NCI-H1436 (cell line): ENCODE measurements around the gene KIAA1217.

Source experiments
- DNase-seq: peaks from one replicate; lab custom pipeline; 2025; lab: John Stamatoyannopoulos, UW

KIAA1217 gene

DNA sequence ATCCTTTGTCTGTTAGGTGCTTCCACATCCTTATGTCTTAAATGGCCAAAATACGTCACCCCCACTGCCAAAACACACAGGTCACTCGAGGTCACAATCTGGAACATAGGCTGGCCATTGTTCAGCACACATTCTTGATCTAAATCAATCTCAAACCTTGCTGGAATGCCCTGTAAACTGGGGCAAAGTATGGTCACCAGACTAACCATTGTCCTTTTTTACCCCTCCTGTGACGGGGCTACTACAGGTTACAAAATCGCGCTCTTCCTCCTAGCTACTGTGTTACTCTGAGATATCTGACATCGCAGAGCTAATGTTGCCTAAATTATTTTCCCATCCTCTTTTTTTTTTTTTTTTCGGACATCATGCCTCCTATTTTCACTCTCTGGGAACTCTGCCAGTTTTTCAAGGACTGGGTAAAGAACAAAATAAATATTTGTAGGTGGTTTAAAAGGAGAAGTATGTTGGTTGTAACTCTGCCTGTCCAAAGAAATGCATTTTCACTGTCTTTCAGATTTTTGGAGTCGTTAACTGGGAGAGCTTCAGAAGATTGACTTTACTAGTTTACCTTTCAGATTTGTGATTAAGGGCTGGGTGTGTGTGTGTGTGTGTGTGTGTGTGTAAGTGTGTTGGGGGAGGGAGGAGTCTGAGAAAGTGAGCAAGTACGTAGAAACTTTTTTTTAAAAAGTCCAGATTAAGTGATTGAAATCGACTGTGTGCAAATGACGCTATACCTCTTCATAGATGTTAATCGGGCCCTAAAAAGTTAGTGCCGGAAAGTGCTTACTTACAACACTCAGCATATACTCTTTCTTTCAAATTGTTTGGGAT, 942 bp upstream of the KIAA1217 start:
- no peak for DNase-seq

DNA sequence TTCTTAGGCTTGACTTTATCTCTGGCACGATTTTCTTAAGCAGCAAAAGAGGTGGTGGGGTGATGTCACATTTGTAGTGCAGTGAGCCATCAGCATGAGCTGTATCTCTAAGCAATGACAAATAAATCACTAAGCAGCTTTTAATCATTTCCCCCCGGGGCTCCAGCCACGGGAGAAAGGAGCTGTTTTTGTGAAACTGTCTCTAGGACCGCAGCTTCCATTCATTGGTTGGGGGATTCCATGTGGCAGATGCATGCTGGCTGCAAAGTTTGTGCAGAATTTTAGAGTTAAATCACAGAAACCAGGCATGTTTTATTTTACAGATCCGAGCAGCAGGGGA, 464 bp downstream of the KIAA1217 start:
- no peak for DNase-seq

DNA sequence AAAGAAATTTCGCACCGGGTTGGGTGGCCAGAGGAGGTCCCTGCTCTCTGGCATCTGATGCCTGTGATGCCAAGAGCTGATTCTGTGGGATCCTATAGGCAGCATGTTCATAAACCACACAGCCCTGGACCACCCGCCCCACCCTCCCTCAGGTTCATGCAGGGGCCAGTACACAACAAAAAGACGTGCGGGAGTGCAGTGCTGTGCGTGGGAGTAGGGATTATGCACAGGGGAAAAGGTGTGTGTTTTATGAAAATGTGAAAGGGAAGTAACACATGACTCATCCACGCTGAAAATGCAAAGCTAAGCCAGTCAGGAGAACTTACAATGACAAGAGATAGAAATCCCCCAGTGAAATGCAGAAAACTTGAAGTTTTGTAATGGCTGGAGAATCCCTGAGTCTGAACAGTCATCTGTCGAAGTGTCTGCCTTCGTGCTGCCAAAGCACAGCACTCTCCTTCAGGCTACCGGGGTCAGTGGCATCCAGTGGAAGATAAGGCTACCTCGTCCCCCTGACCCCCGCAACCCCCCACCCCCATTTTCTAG, 1.1 kb downstream of the KIAA1217 start:
- no peak for DNase-seq

DNA sequence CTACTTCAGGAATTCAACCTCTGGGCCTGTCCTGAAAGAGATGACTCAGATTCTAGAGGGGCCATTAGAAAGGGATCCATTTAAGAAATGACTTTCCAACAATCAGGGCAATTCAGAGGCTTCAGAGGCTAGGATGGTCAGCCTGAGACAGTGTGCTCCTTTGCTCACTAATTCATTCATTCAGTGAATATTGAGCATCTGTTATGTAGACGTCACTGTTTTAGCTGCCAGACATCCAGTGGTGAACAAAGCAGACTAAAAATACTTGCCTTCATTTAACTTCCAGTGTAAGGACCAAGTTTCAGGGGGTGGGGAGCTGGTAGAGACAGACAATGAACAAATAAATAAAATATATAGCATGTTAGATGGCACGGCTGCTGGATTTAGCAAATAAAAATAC, 1.6 kb downstream of the KIAA1217 start:
- DNase-seq = no peak

DNA sequence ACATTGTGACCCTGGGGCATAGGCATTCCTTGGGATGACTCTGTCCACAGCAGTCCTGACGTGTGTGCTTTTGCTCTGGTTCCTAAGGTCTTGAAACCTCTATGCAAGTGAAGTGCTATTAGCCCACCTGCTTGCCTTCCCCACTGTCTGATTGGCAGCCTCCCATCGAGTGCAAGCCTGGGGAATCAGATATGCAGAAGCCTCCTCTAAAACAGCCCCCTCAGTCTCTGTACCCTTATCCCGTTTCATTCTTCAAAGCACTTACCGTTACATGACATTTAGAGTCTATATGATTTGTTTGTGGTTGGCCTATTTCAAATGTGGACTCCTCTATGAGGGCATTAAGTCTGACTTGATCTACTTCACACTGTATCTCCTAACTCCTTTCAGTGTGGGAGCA, 4.3 kb downstream of the KIAA1217 start:
- no peak for DNase-seq

DNA sequence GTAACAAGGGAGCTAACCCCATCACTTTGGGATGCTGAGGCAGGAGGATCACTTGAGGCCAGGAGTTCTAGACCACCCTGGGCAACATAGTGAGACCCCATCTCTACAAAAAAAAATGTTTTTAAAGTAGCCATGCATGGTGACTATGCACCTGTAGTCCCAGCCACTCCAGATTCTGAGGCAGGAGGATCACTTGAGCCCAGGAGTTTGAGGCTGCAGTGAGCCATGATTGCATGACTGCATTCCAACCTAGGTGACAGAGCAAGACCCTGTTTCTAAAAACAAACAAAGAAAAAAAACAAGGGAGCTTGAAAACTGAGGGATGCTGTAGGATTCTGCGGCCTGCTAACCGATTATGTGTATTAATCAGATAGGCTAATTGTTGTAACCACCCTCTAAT, 4.9 kb downstream of the KIAA1217 start:
- DNase-seq = no peak

DNA sequence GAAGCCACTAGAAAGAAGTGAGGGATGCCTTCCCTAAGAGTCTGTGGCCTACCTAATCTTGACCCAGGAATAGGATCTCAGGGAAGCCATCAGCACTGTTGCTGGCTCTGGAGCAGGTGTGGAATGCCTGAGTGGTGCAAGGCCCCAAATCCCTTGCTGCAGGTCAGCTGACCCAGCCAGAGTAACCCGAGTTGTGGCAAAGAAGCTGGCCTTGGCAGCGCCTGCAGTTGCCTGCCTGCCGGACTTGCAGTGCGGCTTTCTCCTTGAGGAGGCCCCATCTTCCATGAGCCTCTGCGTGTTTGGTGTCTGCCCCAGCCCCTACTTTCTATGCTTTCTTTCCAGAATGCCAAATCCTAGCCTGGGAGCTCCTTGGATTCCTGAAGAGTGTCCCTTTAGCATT, 5.8 kb downstream of the KIAA1217 start:
- DNase-seq = no peak

DNA sequence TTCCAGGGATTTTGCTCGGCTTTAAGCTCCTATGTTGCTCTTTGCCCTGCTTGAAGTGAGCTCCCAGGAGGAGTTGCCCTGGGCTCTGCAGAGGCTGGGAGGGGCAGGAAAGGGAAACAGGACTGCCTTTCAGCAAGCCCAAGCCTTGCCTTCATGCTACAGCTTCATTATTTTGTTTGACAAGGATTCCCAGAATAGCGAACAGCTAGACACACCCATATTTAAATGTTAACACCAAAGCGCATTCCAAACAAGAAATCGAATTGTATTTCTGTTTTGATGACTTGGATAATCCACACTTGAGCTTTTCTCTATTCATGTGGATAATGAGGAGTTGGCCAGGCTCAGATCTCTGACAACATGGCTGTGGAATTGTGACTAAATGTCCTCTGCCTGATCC, 6.3 kb downstream of the KIAA1217 start:
- DNase-seq = no peak

DNA sequence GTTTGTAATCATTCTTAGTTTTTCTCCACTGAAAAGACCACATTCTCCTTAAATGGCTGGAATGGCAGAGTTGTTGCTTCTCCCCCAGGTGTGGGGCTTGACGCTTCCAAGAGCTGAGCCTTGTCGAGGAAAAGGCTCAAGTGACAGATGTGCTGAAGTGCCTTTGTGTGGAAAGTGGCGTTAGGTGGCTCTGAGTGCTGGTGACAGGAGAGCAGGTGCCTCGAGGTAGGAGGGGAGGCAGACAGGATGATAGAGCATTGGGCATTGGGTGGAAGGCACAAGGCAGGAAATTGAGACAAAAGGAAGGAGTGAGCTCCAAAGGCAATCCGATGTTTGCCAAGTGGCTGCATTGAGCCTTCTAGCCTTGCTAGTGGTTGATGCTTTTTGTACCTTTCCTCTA, 6.7 kb downstream of the KIAA1217 start:
- no peak for DNase-seq

DNA sequence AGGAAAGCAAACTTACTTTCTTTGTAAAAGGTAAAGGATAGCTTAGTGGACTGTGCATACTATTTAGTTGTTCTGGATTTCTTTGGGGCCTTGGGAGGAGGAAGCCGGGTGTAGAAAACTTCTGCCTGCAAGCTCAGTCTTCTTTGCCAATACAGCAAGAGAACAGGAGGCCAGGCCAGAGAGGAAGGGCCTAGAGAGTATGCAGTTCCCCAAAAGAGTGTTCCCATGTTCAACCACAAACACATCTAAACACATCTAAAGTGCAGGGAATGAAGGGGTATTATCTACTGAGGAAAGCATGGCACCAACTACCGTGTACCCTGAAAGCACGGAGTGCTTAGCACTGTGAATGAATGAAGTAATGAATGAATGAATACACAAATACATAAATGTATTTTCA, 11.0 kb downstream of the KIAA1217 start:
- no peak for DNase-seq

DNA sequence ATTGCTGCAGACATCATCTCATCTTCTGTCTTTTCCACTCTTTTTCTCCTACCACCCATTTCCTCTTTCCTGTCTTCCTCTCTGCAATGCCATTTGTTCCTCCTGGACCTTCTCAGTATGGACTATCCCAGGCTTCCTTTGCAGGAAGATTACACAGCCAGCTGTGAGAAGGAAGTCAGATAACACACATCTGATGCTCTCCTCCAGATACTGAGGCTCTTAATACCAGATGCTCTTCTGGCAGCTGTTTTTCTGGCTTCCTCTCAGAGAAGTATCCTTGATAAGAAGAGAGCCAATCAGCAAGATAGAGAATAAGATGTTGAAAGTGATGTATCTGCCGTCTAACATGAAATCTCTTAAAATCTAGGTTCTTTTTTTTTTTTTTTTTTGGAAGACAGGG, 14.4 kb downstream of the KIAA1217 start:
- no peak for DNase-seq

DNA sequence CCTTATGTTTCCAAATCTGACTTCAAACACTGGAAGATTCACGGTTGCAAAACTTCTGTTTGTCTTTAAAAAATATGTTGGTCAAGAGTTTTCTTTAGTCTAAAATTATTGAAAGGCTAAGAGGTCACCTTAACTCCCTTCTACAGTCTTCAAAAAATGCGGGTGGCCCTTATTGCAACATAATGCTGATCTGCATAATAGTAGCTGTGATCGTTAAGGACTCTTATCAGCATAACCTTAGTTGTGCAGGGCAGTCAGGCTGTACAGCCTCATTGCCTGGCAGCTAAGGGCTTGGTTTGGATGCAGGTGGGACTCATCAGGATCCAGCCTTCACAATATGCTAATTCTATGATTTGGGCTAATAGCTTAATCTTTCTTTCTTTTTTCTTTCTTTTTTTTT, 15.0 kb downstream of the KIAA1217 start:
- no peak for DNase-seq

DNA sequence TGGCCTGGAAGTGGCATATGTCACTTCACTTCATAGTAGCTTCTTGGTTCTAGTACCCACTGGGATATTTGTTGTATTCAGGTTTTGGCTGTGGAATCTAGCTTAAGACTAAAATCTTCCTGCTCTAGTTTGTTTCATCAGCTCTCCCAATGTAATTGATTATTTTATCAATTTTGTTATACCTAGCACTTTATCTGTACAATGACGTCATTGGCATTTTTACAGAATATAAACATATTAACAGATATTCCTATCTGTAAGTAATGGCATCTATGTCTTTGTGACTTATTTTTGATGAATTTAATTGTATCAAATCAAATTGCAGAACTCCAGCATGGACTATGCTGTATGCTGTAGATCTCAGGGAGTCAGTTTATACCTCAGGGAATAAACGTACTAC, 19.7 kb downstream of the KIAA1217 start:
- DNase-seq = no peak

DNA sequence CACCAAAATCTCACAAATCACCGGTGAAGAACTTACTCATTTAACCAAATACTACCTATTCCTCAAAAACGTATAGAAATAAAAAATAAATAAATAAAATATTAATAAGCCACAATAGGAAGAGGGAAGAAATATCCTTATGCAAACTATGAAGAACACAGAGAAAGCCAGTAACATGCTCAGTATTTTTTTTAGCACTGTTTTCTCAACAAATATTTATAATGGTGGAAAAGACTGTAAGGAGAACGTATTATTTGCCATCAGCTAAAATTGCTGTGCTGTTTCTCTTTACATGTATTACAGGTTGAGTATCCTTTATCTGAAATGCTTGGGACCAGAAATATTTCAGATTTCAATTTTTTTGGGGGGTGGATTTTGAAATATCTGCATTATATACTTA, 21.0 kb downstream of the KIAA1217 start:
- DNase-seq = no peak

DNA sequence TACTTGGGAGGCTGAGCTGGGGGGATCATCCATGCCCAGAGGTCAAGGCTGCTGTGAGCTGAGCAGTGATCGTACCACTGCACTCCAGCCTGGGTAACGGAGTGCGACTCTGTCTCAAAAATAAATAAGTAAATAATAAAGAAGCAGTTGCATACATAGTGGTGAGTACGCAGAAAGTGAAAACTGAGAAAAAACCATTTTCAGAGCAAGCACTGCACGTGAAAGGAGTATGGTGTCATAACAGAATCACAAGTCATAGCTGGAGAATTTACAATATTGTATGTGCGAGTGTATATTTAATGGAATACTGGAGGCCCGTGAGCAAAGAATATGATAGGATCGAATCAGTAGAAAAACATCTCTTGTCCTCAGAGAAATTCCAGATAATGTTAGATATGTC, 22.3 kb downstream of the KIAA1217 start:
- no peak for DNase-seq

DNA sequence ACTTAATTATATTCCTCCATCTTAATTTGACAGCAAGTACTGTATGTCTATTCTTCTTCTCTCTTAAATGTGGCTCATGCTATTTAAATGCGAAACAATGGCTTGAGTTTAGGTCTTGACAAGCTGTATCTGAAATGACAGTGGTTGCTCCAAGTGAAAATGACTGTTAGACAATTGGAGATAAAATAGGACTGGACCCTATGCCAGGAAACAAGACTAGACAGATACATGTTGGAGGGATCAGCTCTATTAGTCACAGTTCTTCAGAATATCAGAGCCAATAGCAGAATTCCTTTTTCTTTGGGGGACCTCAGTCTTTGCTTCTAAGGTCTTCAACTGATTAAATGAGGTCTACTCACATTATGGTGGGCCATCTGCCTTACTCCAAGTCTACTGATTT, 25.8 kb downstream of the KIAA1217 start:
- no peak for DNase-seq

DNA sequence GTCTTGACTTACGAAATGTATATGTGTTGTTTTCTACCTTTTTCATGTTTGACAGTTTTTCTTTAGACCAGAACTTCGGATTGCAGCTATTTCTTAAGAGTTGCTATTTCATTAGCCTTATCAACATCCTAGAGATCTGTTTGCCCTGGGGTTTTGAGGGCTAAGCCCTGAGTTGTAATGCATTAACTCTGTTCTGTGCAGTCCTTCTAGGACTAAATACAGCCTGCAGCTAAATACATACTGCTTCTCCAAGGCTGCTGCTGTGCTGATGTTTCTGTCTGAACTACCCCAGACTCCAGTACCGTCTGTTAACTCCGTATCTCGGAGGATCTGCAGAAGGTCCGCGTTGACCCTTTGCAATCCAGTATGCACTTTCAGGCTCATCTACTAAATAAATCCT, 26.5 kb downstream of the KIAA1217 start:
- no peak for DNase-seq

DNA sequence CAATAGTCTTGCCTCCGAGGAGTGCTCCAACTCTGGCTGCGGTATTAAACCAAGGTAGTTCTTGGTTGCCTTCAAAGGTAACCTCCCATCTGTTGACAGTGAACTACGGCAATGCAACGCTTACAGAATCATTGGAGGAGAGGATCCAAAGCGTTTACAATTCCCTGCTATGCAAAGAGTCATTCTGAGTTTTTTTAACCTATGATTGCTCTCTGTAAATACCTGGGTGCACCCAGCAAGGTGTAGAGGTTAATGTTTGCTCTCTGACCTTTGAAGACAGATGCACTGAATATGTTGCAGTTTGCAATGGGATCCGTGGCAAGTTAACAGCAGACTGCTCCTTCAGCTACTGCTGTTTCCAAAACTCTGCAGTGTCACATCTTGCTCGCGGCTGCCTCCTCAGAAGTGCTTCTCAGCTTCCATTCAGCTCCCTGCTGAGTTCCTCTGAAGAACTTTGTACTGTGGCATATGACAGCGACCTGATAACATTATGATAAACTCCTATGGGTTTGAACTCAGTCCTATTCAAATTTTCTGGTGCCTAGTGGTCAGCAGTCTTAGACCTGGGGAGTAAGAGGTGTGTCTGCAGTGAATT, 29.0 kb downstream of the KIAA1217 start:
- DNase-seq = no peak

DNA sequence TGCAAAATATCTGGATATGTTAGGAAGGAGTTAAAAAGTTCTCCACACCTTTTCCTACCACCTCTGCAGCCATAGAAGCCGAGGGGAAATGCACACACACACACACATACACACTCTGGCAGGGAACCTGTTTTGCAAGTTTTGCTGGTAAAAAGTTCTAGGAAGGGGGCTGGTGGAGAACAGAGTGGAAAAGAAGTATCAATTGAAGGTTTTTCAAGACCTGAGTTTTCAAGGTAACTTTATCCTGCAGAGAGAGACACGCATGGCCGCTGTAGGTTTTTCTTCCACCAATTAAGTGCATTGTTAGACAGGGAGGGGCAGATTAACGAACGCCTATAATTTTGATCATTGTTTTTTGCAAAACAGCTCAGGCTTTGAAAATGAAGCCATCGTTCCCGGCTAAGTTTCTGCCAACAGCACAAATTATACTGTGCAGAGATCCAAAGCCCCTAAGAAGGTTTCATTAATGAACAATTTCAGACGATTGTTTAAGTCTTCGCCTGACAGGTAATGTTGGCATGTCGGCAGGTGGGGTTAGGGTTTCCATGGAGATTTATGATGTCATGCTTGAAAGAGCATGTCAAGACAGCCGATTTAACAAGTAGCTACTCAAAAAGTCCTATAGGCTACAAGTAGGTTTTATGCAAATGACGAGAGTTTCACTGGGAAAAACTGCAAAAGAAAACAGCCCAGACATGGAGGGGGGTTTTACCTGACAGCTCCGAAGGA, 29.7 kb downstream of the KIAA1217 start:
- no peak for DNase-seq

DNA sequence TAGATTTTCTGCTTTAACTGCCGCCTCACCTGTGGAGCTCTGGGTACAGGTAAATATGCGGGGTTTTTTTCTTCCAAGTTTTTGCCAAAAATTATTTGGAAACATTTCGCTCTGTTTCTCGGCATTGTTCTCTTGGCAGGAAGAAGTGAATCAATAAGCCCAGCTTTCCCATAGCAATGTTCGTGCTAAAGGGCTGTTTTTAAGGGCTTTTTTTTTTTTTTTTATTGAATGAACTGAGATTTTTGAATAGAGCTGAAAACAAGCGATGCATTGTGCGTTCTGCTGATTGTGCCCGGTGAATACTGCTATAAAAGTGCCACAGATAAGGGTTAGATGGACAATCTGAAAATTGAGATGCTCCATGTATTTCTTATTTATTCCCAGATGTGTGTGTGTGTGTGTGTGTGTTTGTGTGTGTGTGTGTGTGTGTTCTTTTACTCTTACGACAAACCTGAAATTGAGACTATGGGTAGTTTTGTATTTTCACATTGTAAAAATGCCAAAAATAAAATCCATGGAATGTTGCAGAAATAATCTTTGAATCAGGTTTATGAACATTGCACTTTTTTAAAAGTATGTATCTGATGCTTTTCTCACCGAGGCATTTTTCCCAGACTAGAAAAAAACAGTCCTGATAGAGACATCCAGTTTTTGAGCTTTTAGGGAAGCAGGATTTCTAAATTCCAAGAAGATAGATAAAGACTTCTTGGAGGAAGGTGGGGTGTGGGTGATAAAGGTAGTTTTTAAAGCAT, 30.5 kb downstream of the KIAA1217 start:
- no peak for DNase-seq

DNA sequence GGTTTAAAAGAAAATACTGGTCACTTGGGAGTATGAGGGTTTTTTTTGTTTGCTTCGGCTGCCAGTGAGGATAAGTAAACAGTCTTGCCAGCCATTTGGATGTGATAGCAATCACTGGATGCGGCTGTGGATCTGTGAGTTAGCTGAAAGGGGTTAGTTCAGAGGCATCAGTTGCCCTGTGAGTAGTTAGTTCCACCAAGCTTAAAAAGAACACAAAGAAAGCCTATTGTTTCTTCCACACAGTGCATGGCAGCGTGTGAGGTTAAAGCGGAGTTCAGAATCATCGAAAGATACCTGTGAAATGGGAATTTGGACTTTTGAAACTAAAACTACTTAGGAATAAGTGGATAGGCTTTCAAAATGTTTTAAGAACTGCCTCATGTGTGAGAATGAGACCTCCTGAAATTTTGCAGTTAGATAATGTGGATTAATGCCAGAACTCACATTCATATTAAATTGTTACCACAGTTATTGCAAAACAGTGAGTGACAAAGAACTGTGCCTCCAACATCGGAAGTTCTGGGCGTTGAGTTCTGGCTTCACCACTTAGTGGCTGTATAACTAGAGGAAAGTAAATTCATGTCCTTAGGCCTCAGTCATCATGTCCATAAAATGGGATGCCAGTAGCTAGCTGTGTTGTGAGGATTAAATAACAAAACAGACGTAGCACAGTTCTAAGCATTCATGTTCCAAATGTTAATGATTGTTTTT, 31.3 kb downstream of the KIAA1217 start:
- no peak for DNase-seq

DNA sequence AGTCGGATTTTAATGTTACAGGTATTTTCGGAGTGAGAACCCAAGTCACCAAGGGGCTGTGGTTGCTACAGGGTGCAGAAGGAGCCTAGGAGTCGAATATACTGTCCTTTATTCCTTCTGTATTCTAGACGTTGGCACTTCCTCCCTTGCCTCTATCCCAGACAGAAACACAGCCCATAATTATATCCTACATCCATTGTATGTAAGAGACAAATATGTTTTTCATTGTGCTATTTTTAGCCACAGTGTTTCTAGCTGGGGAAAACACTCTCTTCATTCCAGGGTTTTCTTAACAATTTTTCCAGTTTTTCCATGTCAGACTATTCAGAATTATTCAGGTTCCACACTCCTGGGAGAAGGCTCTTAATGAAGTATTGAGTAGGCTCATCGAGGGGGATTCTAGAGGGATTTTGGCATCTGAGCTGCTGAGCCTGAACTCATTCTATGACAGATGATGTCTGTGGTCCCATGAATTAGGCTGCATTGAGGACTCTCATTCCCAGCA, 32.6 kb downstream of the KIAA1217 start:
- DNase-seq = no peak
